Hematopoietic multipotent progenitor cell treated with erythropoietin and hydrocortisone succinate and interleukin-3 and kit ligand, for 8 days (in vitro differentiated cells): ENCODE data around the gene KCNQ5.

Source experiments
- DNase-seq: peaks from one replicate; pipeline ENCODE4 v3.0.0-alpha.2; 2015

The KCNQ5 gene

GRCh38 chr6:72640615-72640930 lies 18.7 kb downstream of the KCNQ5 start:
- no peak for DNase-seq

DNA sequence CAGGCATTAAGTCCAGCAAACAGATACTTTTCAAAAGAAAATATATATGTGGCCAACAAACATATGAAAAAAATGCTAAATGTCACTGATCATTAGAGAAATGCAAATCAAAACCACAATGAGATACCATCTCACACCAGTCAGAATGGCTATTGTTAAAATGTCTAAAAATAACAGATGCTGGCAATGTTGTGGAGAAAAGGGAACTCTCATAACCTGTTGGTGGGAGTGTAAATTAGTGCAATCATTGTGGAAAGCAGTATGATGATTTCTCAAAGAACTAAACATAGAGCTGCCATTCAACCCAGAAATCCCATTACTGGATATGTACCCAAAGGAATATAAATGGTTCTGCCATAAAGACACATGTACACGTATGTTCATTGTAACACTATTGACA lies 20.6 kb downstream of the KCNQ5 start:
- no peak for DNase-seq

GRCh38 chr6:72643214-72643613 lies 21.4 kb downstream of the KCNQ5 start:
- no peak for DNase-seq

- DNase-seq = no peak
These were observed 25.0 kb downstream of the KCNQ5 start for GRCh38 chr6:72646604-72647485.

- DNase-seq = no peak
These were observed 25.6 kb downstream of the KCNQ5 start for GRCh38 chr6:72647489-72647888.

- DNase-seq = no peak
These were observed 27.4 kb downstream of the KCNQ5 start for GRCh38 chr6:72649032-72649984.

DNA sequence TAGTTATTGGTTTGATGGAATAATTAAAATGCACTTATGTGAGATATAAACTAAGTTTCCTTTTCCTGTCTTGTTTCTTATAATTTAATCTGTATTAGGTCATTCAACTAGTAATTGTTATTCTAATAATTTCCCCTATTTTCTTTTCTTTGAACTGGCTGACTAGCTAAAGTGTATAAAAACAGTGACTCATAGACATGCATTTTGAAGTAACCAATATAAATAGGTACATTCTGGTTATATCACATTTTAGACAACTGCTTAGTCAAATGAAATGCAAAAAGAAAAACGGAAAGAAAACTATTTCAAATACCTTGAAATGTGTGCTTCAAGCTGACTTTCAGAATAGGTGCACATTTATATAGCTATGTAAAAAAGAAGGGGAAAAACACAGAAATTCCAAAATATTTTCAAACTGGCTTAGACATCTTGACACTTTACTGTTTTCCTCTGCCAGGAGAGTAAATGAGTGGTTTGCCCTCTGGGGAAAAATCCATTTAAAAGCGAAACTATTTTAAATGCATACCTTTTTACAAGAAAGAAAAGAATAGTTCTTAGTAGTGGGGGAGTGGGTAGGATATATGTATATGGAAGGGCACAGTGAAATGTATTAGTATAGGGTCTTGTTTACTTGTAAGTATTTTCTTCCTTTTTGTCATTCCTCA lies 28.3 kb downstream of the KCNQ5 start:
- no peak for DNase-seq

DNA sequence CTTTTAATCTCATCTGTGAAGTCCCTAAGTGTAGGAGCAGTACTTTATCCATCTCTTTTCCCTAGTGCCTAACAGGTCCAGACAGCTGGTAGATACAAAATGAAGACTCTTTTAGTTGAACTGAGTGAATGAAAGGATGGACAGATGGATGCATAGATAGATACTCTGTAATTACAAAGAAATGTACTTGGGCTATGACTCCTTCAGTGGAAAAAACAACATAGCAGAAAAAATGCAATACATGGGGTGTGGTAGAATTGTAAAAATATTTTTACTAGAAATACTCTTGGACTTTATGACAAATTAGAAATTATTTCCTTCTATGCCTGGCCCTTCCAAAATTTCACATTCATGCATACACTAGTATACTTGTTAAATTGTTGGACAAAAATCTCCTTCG lies 29.3 kb downstream of the KCNQ5 start:
- no peak for DNase-seq

DNA sequence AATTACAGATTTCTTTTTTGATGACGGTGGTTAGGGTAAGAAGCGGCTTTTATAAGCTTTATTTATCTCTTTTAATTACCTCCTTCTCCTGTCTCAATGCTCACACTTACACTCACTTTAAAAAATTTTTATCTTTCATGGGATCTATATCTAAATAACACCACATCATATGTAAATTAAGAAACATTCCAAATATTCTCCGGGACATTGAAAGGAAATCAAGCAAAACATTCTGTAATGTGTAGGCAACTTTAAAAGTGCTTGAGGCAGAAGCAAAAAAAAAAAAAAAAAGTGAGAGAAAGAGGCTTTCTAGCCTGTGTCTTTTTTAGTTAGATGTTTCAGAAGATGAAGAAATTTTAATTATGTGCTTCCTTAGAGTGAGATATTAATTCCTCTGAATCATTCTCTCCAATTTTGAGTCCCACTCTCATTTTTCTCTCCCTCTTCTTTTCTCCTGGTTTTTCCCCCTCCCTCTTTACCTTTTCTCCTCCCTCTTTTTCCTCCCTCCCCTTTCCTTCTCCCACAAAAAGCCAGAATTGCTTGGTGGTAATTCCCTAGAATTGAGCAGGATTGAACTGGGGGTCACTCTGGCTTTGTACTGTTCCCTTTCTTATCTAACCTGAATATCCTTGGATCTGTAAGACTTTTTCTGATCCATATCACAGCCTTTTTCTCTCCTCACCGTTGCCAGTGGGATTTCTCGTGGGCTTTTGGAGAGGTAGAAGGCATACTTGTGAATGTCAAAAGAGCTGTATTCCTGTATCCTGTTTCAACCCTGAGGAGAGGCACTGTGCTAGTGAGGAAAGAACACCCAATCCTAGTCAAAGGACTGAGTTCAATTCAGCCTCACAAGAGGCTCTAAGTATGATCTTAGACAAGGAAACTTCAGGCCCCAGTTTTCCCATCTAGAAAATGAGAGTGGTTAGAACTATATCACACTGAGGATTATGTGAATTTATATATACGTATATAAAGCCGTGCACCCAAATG lies 30.4 kb downstream of the KCNQ5 start:
- DNase-seq = no peak

GRCh38 chr6:72653026-72653425 lies 31.2 kb downstream of the KCNQ5 start:
- DNase-seq = no peak

- no peak for DNase-seq
These were observed 32.3 kb downstream of the KCNQ5 start for GRCh38 chr6:72654071-72654621.

GRCh38 chr6:72657407-72658197 lies 35.7 kb downstream of the KCNQ5 start:
- DNase-seq = no peak

- no peak for DNase-seq
These were observed 37.9 kb downstream of the KCNQ5 start for GRCh38 chr6:72659754-72660153.

- no peak for DNase-seq
These were observed 39.5 kb downstream of the KCNQ5 start for GRCh38 chr6:72661411-72661810.

- no peak for DNase-seq
These were observed 43.7 kb downstream of the KCNQ5 start for GRCh38 chr6:72665599-72665998.

DNA sequence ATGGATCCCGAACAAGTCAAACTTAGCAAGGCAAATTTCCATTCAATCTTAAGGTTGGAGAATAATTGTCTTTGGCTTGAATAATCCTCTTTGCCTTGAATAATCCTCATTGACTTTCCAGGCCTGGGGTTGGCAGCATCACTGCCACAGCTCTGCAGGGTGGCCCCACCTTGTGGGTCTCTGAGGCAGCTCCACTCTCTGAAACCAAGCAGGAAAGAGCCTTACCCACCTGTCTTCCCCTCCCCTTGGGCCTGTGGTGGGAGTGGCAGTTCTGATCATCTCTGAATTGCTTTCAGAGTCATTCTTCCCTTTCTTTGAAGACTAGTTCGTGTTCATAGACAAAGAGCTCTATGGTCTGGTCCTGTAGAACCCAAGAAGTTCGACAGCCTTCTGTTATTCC lies 47.5 kb downstream of the KCNQ5 start:
- DNase-seq = no peak

DNA sequence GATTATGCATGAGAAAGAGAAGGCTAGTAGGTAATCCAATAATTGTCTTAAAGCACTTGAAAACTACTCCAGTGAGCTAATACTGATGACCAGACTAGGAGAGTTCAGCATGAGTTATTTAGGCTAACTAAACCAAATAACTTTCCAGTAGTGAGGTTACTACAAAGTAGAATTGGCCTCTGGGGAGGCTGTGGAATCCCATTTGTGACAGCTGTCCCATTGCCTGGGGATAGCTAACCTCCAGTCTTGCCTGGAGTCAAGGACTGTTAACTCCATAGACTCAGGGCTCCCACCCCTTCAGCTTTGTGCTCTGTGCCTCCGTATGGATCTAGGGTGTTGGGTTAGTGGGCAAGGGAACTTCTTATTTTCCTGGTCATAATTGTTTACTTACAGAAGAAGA lies 51.0 kb downstream of the KCNQ5 start:
- no peak for DNase-seq

DNA sequence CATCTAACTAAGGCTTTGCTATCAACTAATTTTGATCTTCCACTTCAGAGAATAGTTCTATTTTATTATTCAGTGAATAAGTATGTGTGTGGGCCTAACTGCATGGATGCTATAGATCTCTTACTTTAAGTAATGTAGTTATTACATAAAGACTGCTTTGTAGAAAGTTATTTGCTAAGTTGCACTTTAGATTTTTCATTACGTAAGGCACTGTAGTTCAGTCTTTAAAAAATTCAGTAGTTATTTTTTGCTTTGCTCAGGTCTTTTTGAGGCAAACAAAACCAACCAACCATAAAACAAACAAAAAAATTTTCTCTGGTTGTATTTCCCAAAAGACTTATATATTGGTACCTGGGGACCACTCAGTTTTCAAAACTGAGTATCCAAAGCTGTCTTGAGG lies 53.0 kb downstream of the KCNQ5 start:
- no peak for DNase-seq

GRCh38 chr6:72675396-72675795 lies 53.5 kb downstream of the KCNQ5 start:
- DNase-seq = no peak

GRCh38 chr6:72676995-72677394 lies 55.1 kb downstream of the KCNQ5 start:
- no peak for DNase-seq

- DNase-seq = no peak
These were observed 55.9 kb downstream of the KCNQ5 start for GRCh38 chr6:72677740-72678139.
